IMR-90 (cell line): ENCODE data around the gene NFATC1.

Source experiments
- CTCF ChIP-seq: conservative IDR thresholded peaks from 2 replicates; pipeline ENCODE4 v1.5.1; 2012; ENCODE audit warnings: mild to moderate bottlenecking, low read depth, low read length, improper control_type of control experiment
- NFE2L2 ChIP-seq: fragments of 150-350 bp; IDR thresholded peaks from 2 replicates; pipeline ENCODE4 v1.6.1; 2016; ENCODE audit warnings: low read depth, mild to moderate bottlenecking, low read length
- POLR2A ChIP-seq: IDR thresholded peaks from 2 replicates; pipeline ENCODE4 v1.6.1; 2012; ENCODE audit warnings: mild to moderate bottlenecking, low read depth, low read length
- RAD21 ChIP-seq: IDR thresholded peaks from 2 replicates; pipeline ENCODE4 v1.6.1; 2012; ENCODE audit warnings: low read length, improper control_type of control experiment
- RFX5 ChIP-seq: IDR thresholded peaks from 2 replicates; pipeline ENCODE4 v1.8.0; 2012; ENCODE audit warnings: low read depth, mild to moderate bottlenecking, low read length, moderate library complexity
- SMC3 ChIP-seq: fragments of 150-350 bp; IDR thresholded peaks from 2 replicates; pipeline ENCODE4 v1.6.1; 2016; ENCODE audit warnings: low read depth, mild to moderate bottlenecking, antibody characterized with exemption, low read length, moderate library complexity

- TF ChIP-seq CTCF, result no peak
- TF ChIP-seq POLR2A, result no peak
- TF ChIP-seq RFX5, result no peak
- TF ChIP-seq RAD21, result no peak
- no peak for TF ChIP-seq SMC3
- no peak for TF ChIP-seq NFE2L2
Measured at GRCh38 chr18:79406708-79407107, 11.0 kb downstream of the NFATC1 start.
